Peyer's patch (tissue), 4 donors: ENCODE results near the gene CAMK2D.

Experiments used
- POLR2A ChIP-seq, 2 donors: fragments of 450-650 bp; IDR thresholded peaks; one replicate each; pipeline ENCODE4 v1.5.1; 2017; ENCODE audit warnings: antibody characterized with exemption in 2 of 2, mild to moderate bottlenecking in 2 of 2, moderate library complexity in 2 of 2
- TF ChIP-seq, protein P1 (sequence below), 6 experiments: fragments of 450-650 bp in 4 of 6; fragments of 200-600 bp in 2 of 6; sonication (generic) in 1 of 6; IDR thresholded peaks; one replicate each; pipeline ENCODE4 v1.5.1; 2017 to 2019; ENCODE audit warnings: antibody characterized with exemption in 6 of 6, mild to moderate bottlenecking in 3 of 6, moderate library complexity in 1 of 6

DNA sequence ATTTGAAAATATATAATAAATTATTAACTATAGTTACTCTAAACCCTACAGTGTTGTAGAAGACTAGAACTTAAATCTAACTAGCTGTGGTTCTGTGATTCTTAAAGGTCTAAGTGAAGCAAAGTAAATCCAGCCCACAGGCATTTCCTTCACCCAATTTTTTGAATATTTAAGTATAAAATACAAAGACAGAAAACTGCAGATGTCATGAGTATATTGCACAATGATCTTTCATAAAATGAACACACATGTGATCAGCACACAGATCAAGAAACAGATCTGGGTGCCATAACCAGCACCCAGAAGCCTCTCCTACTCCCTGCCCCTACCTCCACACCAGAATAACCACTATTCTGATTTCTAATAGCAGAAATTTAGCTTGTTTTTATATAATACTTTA lies 82.9 kb downstream of the CAMK2D start:
- TF ChIP-seq POLR2A (IDR thresholded peaks at IDR 0.05), result no peak
- TF ChIP-seq, protein P1, sequence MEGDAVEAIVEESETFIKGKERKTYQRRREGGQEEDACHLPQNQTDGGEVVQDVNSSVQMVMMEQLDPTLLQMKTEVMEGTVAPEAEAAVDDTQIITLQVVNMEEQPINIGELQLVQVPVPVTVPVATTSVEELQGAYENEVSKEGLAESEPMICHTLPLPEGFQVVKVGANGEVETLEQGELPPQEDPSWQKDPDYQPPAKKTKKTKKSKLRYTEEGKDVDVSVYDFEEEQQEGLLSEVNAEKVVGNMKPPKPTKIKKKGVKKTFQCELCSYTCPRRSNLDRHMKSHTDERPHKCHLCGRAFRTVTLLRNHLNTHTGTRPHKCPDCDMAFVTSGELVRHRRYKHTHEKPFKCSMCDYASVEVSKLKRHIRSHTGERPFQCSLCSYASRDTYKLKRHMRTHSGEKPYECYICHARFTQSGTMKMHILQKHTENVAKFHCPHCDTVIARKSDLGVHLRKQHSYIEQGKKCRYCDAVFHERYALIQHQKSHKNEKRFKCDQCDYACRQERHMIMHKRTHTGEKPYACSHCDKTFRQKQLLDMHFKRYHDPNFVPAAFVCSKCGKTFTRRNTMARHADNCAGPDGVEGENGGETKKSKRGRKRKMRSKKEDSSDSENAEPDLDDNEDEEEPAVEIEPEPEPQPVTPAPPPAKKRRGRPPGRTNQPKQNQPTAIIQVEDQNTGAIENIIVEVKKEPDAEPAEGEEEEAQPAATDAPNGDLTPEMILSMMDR (IDR thresholded peaks at IDR 0.05), result no peak
